IMR-90 (cell line): Measurements from ENCODE around the gene NDUFA3. TPM values are rescaled to one million over a fixed set of nuclear protein-coding genes. Genes with fewer than 3 reads are reported as not detected.

Source experiments
- ATAC-seq: fragments of 200-7000 bp; cut with Tn5 transposase; 2 replicates; pipeline ENCODE4 v1.9.1; 2020; ENCODE audit warnings: low read depth, mild to moderate bottlenecking, moderate library complexity
- BruUV-seq: library from RNA; stranded (reverse); fragments of 400-500 nt; replicated peaks from 2 replicates; lab custom pipeline; 2021; lab: Mats Ljungman, UMichigan
- CTCF ChIA-PET: fragments of 300-600 bp; formaldehyde crosslinking; extraction: SDS; loops from one replicate; lab custom pipeline; 2021; ENCODE audit warnings: antibody characterized with exemption; lab: Yijun Ruan, JAX
- POLR2A ChIA-PET: fragments of 300-600 bp; sonication (Branson Sonifier 250); formaldehyde crosslinking; loops from one replicate; lab custom pipeline; 2022; ENCODE audit warnings: antibody characterized with exemption; ENCODE audit not compliant: unreplicated experiment; lab: Charles Lee
- DNase-seq: peaks from one replicate; pipeline ENCODE4 v3.0.0; 2013
- H2AFZ ChIP-seq: replicated peaks from 2 replicates; pipeline ENCODE3; 2013; ENCODE audit warnings: low read length, mild to moderate bottlenecking; ENCODE audit not compliant: poor library complexity
- H2AK5ac ChIP-seq: 2 replicates; pipeline ENCODE4 v1.6.1; 2013; ENCODE audit warnings: low read depth, low read length, inconsistent platforms
- H2AK9ac ChIP-seq: replicated peaks from 2 replicates; pipeline ENCODE3; 2013; ENCODE audit warnings: mild to moderate bottlenecking, low read depth, low read length, moderate library complexity; ENCODE audit not compliant: poor library complexity
- H2BK120ac ChIP-seq: 2 replicates; pipeline ENCODE4 v1.6.1; 2013; ENCODE audit warnings: low read depth, low read length, inconsistent platforms
- H2BK15ac ChIP-seq: 3 replicates; pipeline ENCODE4 v1.6.1; 2013; ENCODE audit warnings: low read depth, low read length, inconsistent platforms
- H2BK20ac ChIP-seq: 2 replicates; pipeline ENCODE4 v1.6.1; 2013; ENCODE audit warnings: low read depth, mild to moderate bottlenecking, inconsistent platforms, low read length, moderate library complexity
- H2BK5ac ChIP-seq: 2 replicates; pipeline ENCODE4 v1.6.1; 2013; ENCODE audit warnings: mild to moderate bottlenecking, low read depth, low read length, inconsistent platforms; ENCODE audit not compliant: poor library complexity, severe bottlenecking
- H3K14ac ChIP-seq: replicated peaks from 2 replicates; pipeline ENCODE4 v1.6.1; 2013; ENCODE audit warnings: low read depth, low read length, inconsistent platforms
- H3K18ac ChIP-seq: 2 replicates; pipeline ENCODE4 v1.6.1; 2013; ENCODE audit warnings: low read depth, low read length, control low read depth
- H3K23ac ChIP-seq: 2 replicates; pipeline ENCODE4 v1.6.1; 2013; ENCODE audit warnings: low read depth, low read length, inconsistent platforms
- H3K27ac ChIP-seq: 2 replicates; pipeline ENCODE4 v1.5.1; 2013; ENCODE audit warnings: mild to moderate bottlenecking, control low read depth, low read length; ENCODE audit not compliant: insufficient read depth
- H3K27me3 ChIP-seq: 2 replicates; pipeline ENCODE4 v1.6.1; 2013; ENCODE audit warnings: low read length; ENCODE audit not compliant: control insufficient read depth, insufficient read depth
- H3K36me3 ChIP-seq: 2 replicates; pipeline ENCODE4 v1.6.1; 2013; ENCODE audit warnings: low read length, mixed read lengths; ENCODE audit not compliant: control insufficient read depth, insufficient read depth
- H3K4ac ChIP-seq: 2 replicates; pipeline ENCODE4 v1.6.1; 2013; ENCODE audit warnings: low read depth, low read length, inconsistent platforms
- H3K4me1 ChIP-seq: 2 replicates; pipeline ENCODE4 v1.6.1; 2013; ENCODE audit warnings: low read length, mixed read lengths; ENCODE audit not compliant: control insufficient read depth, insufficient read depth
- H3K4me2 ChIP-seq: 2 replicates; pipeline ENCODE4 v1.6.1; 2013; ENCODE audit warnings: low read depth, mild to moderate bottlenecking, control low read depth, low read length, moderate library complexity
- H3K4me3 ChIP-seq: 2 replicates; pipeline ENCODE4 v1.5.1; 2013; ENCODE audit warnings: low read depth, mild to moderate bottlenecking, control low read depth, low read length, moderate library complexity; ENCODE audit not compliant: insufficient read depth
- H3K56ac ChIP-seq: 2 replicates; pipeline ENCODE4 v1.6.1; 2013; ENCODE audit warnings: low read length, inconsistent platforms; ENCODE audit not compliant: insufficient read depth; ENCODE audit errors: extremely low read depth
- H3K79me1 ChIP-seq, 2 experiments: 2 replicates each; pipeline ENCODE4 v1.6.1; 2013; ENCODE audit warnings: low read length in 2 of 2, inconsistent platforms in 1 of 2, low read depth in 1 of 2
- H3K9ac ChIP-seq: 2 replicates; pipeline ENCODE4 v1.6.1; 2013; ENCODE audit warnings: low read depth, low read length, control low read depth
- H3K9me1 ChIP-seq: 2 replicates; pipeline ENCODE4 v1.6.1; 2013; ENCODE audit warnings: low read length, inconsistent platforms; ENCODE audit not compliant: insufficient read depth
- H3K9me3 ChIP-seq: 2 replicates; pipeline ENCODE4 v1.6.1; 2013; ENCODE audit warnings: low read length; ENCODE audit not compliant: control insufficient read depth, insufficient read depth
- H4K20me1 ChIP-seq: 2 replicates; pipeline ENCODE4 v1.6.1; 2013; ENCODE audit warnings: low read length, inconsistent platforms; ENCODE audit not compliant: insufficient read depth
- H4K5ac ChIP-seq: 2 replicates; pipeline ENCODE4 v1.6.1; 2013; ENCODE audit warnings: mild to moderate bottlenecking, low read depth, low read length, control low read depth
- H4K8ac ChIP-seq, 2 experiments: 2 replicates each; pipeline ENCODE4 v1.6.1; 2013; ENCODE audit warnings: low read depth in 2 of 2, low read length in 2 of 2, control low read depth in 1 of 2, inconsistent platforms in 1 of 2
- H4K91ac ChIP-seq: 2 replicates; pipeline ENCODE4 v1.6.1; 2013; ENCODE audit warnings: low read depth, low read length, inconsistent platforms; ENCODE audit not compliant: insufficient read depth
- CEBPB ChIP-seq: IDR thresholded peaks from 2 replicates; pipeline ENCODE4 v1.6.1; 2012; ENCODE audit warnings: low read depth, low read length, improper control_type of control experiment
- FOS ChIP-seq: fragments of 150-350 bp; IDR thresholded peaks from 2 replicates; pipeline ENCODE4 v1.6.1; 2016; ENCODE audit warnings: low read depth, low read length
- NFE2L2 ChIP-seq: fragments of 150-350 bp; IDR thresholded peaks from 2 replicates; pipeline ENCODE4 v1.6.1; 2016; ENCODE audit warnings: low read depth, mild to moderate bottlenecking, low read length
- RCOR1 ChIP-seq: IDR thresholded peaks from 2 replicates; pipeline ENCODE4 v1.6.1; 2012; ENCODE audit warnings: mild to moderate bottlenecking, low read length, improper control_type of control experiment; ENCODE audit not compliant: insufficient replicate concordance
- RFX5 ChIP-seq: IDR thresholded peaks from 2 replicates; pipeline ENCODE4 v1.8.0; 2012; ENCODE audit warnings: low read depth, mild to moderate bottlenecking, low read length, moderate library complexity
- WGBS, 2 experiments: methylation state at CpG; one replicate each; pipeline versions ENCODE4 v1.1.5 to v1.1.7; 2013; ENCODE audit warnings: missing lambda C conversion rate in 2 of 2; ENCODE audit not compliant: insufficient read length in 1 of 2; ENCODE audit errors: extremely low coverage in 2 of 2; 5-methylcytosine and 5-hydroxymethylcytosine counted together
- dilution Hi-C: fragments of 300-500 bp; cut with HindIII; formaldehyde crosslinking; loops from one replicate; pipeline ENCODE4 v1.14.3; 2018; ENCODE audit warnings: low sequenced_read_pairs; ENCODE audit not compliant: unreplicated experiment
- in situ Hi-C: fragments of 300-500 bp; cut with MboI; formaldehyde crosslinking; loops from 3 replicates; pipeline ENCODE4 v1.14.3; 2019; ENCODE audit warnings: low sequenced_read_pairs, inconsistent platforms, mixed read lengths
- intact Hi-C: fragments of 100-400 bp; cut with micrococcal nuclease; formaldehyde crosslinking; loops from 2 replicates; pipeline ENCODE4 v1.10.0; 2022
- polyA plus RNA-seq, 3 experiments: library from polyadenylated mRNA; depleted of rRNA; stranded (reverse); fragments of >200 nt; gene quantifications; 2 replicates each; pipeline ENCODE4 v1.2.3, GENCODE V29; 2012; ENCODE audit warnings: low replicate concordance in 1 of 3
- total RNA-seq: library from RNA; depleted of rRNA; stranded (reverse); fragments of >200 nt; gene quantifications from 2 replicates; pipeline ENCODE4 v1.2.3, GENCODE V29; 2012

The NDUFA3 gene
- total and polyA plus RNA-seq, 2 of the 4 experiments (the other 2 are of a cell fraction): 7.9 to 85.0 TPM

GRCh38 chr19:54069470-54069869, 33.2 kb upstream of the NDUFA3 start:
- dilution Hi-C loops: no loop called here
- H3K4me1 ChIP-seq: no peaks in the 10 kb centered on the region
- H3K27me3 ChIP-seq: no peaks in the 10 kb centered on the region

More at GRCh38 chr19:54069470-54069869, 33.2 kb upstream of the NDUFA3 start:
- CTCF ChIA-PET: no interaction called here
- intact Hi-C loops (no loop called here), in situ Hi-C loops (no loop called here)
- H3K9ac ChIP-seq: no peak overlapping the region
- no peaks in the 10 kb centered on the region for H4K20me1 ChIP-seq
- H2BK20ac ChIP-seq: no peak overlapping the region
- no peak overlapping the region for H2BK120ac ChIP-seq
- H3K56ac ChIP-seq: no peak overlapping the region
- H3K4ac ChIP-seq: no peak overlapping the region
- no peaks in the 10 kb centered on the region for H3K79me1 ChIP-seq
- no TSS peak for BruUV-seq
- no peak overlapping the region for H3K14ac ChIP-seq
- H4K8ac ChIP-seq: no peak overlapping the region
- no peak overlapping the region for H4K5ac ChIP-seq
- no peak overlapping the region for H4K91ac ChIP-seq
- ATAC-seq (no peak), DNase-seq (no peak)
- H2AFZ ChIP-seq: no peak overlapping the region
- TF ChIP-seq NFE2L2 (no peak), RFX5 (no peak), CEBPB (no peak), RCOR1 (no peak), FOS (no peak)
- H3K4me3 ChIP-seq: no peak overlapping the region
- H2BK5ac ChIP-seq: no peak overlapping the region
- no CpG with 5 or more reads among the region's 5 CpGs for WGBS, 2 experiments
- POLR2A ChIA-PET: no interaction called here
- H3K36me3 ChIP-seq: no peaks in the 10 kb centered on the region
- H3K23ac ChIP-seq: no peak overlapping the region
- H3K9me3 ChIP-seq: peaks cover 7% of the 10 kb centered on the region; the same call in 1 of the 2 replicates
- H2AK9ac ChIP-seq: no peak overlapping the region
- H3K27ac ChIP-seq: no peak overlapping the region
- no peak overlapping the region for H2AK5ac ChIP-seq
- no peaks in the 10 kb centered on the region for H3K9me1 ChIP-seq
- H3K18ac ChIP-seq: no peak overlapping the region
- H2BK15ac ChIP-seq: no peak overlapping the region
- H3K4me2 ChIP-seq: no peak overlapping the region
